ENCODE data around the gene IGF2.

IGF2 gene

DNA sequence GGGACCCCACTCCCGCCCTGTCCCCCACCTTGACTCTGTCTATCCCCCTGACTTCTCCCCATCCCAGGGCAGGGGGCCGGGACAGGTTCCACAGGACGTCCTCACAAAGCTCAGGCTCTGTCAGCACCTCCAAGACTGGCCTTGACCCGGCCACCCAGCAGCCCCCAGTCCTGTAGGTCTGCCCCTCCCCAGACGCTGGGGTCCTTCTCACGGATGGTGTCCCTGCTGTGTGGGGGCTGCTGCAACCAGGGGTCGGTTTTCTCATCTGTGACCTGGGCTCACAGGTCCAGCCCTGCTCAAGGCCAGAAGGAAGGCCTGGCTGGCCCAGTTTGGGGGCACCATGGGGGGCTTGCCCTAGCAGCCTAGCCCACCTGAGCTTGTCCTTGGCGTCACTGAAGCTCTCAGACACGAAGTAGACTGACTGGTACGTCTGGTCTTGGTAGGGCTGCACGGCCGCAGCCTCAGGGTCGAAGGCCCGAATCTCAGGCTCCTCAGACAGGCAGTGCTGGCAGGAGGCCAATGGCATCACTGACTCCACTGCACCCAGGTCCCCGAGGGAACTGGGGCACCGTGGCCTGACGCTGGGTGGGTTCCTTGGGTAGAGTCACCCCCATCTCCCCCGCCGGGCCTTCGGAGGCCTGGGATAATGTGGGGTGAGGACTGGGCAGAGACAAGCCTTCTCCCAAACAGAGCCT is 25.8 kb upstream of the IGF2 start:
- DNase-seq (no peak), ATAC-seq (no peak)
- no peak overlapping the region for H3K4me3 Mint-ChIP-seq
- no peaks in the 10 kb centered on the region for H3K4me1 Mint-ChIP-seq
- H3K27ac Mint-ChIP-seq = no peak overlapping the region
- H3K27me3 Mint-ChIP-seq = no peaks in the 10 kb centered on the region
- no peaks in the 10 kb centered on the region for H3K9me3 Mint-ChIP-seq
- H3K36me3 Mint-ChIP-seq (ENCODE audit: low read depth) = no peaks in the 10 kb centered on the region

GRCh38 chr11:2164081-2164480 is 24.9 kb upstream of the IGF2 start:
- no peak for DNase-seq

GRCh38 chr11:2163428-2163978 is 24.3 kb upstream of the IGF2 start:
- Mint-ChIP-seq H3K27ac (no peak overlapping the region), H3K4me1 (no peaks in the 10 kb centered on the region), H3K27me3 (no peaks in the 10 kb centered on the region), H3K4me3 (no peak overlapping the region), H3K9me3 (no peaks in the 10 kb centered on the region), H3K36me3 (ENCODE audit: low read depth) (no peaks in the 10 kb centered on the region)
- ATAC-seq = no peak
- no peak for DNase-seq

More at GRCh38 chr11:2164081-2164480, 24.9 kb upstream of the IGF2 start:
- no peaks in the 10 kb centered on the region for H3K9me3 Mint-ChIP-seq
- H3K4me3 Mint-ChIP-seq = no peak overlapping the region
- ATAC-seq = no peak
- no peaks in the 10 kb centered on the region for H3K36me3 Mint-ChIP-seq (ENCODE audit: low read depth)
- H3K4me1 Mint-ChIP-seq = no peaks in the 10 kb centered on the region
- no peaks in the 10 kb centered on the region for H3K27me3 Mint-ChIP-seq
- H3K27ac Mint-ChIP-seq = no peak overlapping the region

GRCh38 chr11:2160736-2161259 is 21.6 kb upstream of the IGF2 start, which contains the start of gene INS:
Gene INS, minus strand, starts transcription at chr11:2161209. Its CDS starts 238 bp downstream, at chr11:2160971.
- Mint-ChIP-seq H3K36me3 (ENCODE audit: low read depth) (no peaks in the 10 kb centered on the region), H3K4me1 (no peaks in the 10 kb centered on the region), H3K4me3 (no peak within 1 kb of the TSS), H3K9me3 (no peaks in the 10 kb centered on the region), H3K27ac (no peak within 1 kb of the TSS), H3K27me3 (no peaks in the 10 kb centered on the region)
- ATAC-seq (no peak), DNase-seq (no peak)

GRCh38 chr11:2159536-2160413 is 20.6 kb upstream of the IGF2 start:
- Mint-ChIP-seq H3K9me3 (no peaks in the 10 kb centered on the region), H3K27ac (no peak overlapping the region), H3K36me3 (ENCODE audit: low read depth) (no peaks in the 10 kb centered on the region), H3K27me3 (no peaks in the 10 kb centered on the region), H3K4me3 (no peak overlapping the region), H3K4me1 (no peaks in the 10 kb centered on the region)
- DNase-seq = no peak
- ATAC-seq = no peak

DNA sequence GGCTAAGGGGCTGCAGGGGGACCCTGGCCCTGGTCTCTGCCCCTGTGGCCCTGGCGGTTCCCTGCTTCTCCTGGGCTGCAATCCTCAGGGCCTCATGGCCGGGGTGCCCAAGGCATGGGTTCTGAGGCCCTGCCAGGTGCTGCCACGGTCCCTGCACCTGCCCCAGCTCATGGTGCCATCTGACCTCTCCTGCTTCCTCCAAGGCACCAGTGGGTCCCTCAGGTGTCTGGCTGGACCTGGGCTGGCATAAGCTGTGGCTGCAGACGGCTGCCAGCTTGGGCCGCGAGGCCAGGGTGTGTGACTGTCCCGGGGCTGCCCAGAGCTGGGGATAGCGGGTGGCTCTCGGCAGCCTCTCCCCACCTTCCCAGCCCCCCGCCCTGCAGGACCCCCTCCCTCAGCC is 19.8 kb upstream of the IGF2 start:
- H3K9me3 Mint-ChIP-seq = no peaks in the 10 kb centered on the region
- H3K27me3 Mint-ChIP-seq = no peaks in the 10 kb centered on the region
- no peak overlapping the region for H3K27ac Mint-ChIP-seq
- H3K4me3 Mint-ChIP-seq = no peak overlapping the region
- ATAC-seq = no peak
- no peaks in the 10 kb centered on the region for H3K4me1 Mint-ChIP-seq
- no peak for DNase-seq
- H3K36me3 Mint-ChIP-seq (ENCODE audit: low read depth) = no peaks in the 10 kb centered on the region

DNA sequence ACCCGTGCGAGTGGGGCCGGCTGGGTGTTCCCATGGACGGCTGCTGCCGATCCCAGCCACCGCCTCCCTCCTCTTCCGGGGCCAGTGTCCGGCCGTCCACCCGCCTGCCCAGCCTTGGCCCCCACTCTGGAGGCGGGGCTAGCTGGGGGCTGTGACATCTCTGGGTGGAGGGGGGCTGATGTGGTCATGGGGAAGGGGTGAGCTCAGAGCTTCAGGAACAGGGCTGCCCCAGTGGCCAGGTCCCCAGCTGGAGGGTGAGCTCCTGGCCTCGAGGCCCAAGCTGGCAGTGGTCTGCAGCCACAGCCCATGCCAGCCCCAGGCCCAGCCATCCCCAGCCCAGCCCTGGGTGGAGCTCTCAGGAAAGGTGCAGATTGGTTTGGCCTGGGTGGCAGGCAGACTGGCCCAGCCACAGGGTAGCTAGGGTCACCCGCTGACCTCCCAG is 19.1 kb upstream of the IGF2 start:
- Mint-ChIP-seq H3K4me1 (no peaks in the 10 kb centered on the region), H3K27me3 (no peaks in the 10 kb centered on the region), H3K9me3 (no peaks in the 10 kb centered on the region), H3K36me3 (ENCODE audit: low read depth) (no peaks in the 10 kb centered on the region), H3K4me3 (no peak overlapping the region), H3K27ac (no peak overlapping the region)
- no peak for DNase-seq
- no peak for ATAC-seq

GRCh38 chr11:2157294-2158040 is 18.3 kb upstream of the IGF2 start:
- H3K4me1 Mint-ChIP-seq = no peaks in the 10 kb centered on the region
- no peaks in the 10 kb centered on the region for H3K27me3 Mint-ChIP-seq
- H3K9me3 Mint-ChIP-seq = no peaks in the 10 kb centered on the region
- H3K4me3 Mint-ChIP-seq = no peak overlapping the region
- no peak overlapping the region for H3K27ac Mint-ChIP-seq
- no peak for DNase-seq
- no peaks in the 10 kb centered on the region for H3K36me3 Mint-ChIP-seq (ENCODE audit: low read depth)
- no peak for ATAC-seq

GRCh38 chr11:2156416-2157182 is 17.4 kb upstream of the IGF2 start:
- DNase-seq (peak; percentile 70), ATAC-seq (peak; percentile 26)
- Mint-ChIP-seq H3K4me1 (peaks cover 5% of the 10 kb centered on the region), H3K27me3 (no peaks in the 10 kb centered on the region), H3K36me3 (ENCODE audit: low read depth) (no peaks in the 10 kb centered on the region), H3K9me3 (no peaks in the 10 kb centered on the region), H3K27ac (no peak overlapping the region), H3K4me3 (no peak overlapping the region)

DNA sequence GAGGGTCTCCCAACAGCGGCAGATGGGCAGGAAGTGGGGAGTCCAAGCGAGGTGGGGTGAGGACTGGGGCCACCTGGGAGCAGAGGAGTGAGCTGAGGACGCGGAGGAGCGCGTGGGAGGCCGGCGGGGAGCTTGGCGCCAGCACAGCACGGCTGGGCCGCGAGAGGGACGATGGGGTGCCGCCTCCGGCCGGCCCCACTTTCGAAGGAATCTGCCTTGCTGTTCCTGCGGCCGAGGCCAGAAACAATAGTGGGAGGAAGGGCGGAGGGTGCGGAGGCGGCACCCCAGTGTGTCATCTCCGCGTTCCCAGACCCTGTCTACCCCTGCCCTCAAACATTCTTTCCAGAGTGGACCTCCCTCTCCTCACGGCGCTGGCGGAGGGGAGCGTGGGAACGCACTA is 16.3 kb upstream of the IGF2 start:
- Mint-ChIP-seq H3K27me3 (peaks cover 9% of the 10 kb centered on the region), H3K4me1 (peaks cover 5% of the 10 kb centered on the region), H3K4me3 (no peak overlapping the region), H3K36me3 (ENCODE audit: low read depth) (no peaks in the 10 kb centered on the region), H3K27ac (no peak overlapping the region), H3K9me3 (no peaks in the 10 kb centered on the region)
- ATAC-seq (no peak), DNase-seq (no peak)

- no peak for DNase-seq
- H3K27ac Mint-ChIP-seq = no peak overlapping the region
Measured at GRCh38 chr11:2154889-2155288, 15.7 kb upstream of the IGF2 start.

GRCh38 chr11:2154195-2154585 is 15.0 kb upstream of the IGF2 start:
- Mint-ChIP-seq H3K4me1 (peaks cover 10% of the 10 kb centered on the region), H3K27me3 (peaks cover 18% of the 10 kb centered on the region), H3K36me3 (ENCODE audit: low read depth) (no peaks in the 10 kb centered on the region), H3K27ac (no peak overlapping the region), H3K9me3 (no peaks in the 10 kb centered on the region), H3K4me3 (no peak overlapping the region)
- ATAC-seq (no peak), DNase-seq (no peak)

More at GRCh38 chr11:2154889-2155288, 15.7 kb upstream of the IGF2 start:
- no peak for ATAC-seq
- Mint-ChIP-seq H3K9me3 (no peaks in the 10 kb centered on the region), H3K4me1 (peaks cover 8% of the 10 kb centered on the region), H3K27me3 (peaks cover 15% of the 10 kb centered on the region), H3K4me3 (no peak overlapping the region), H3K36me3 (ENCODE audit: low read depth) (no peaks in the 10 kb centered on the region)

- H3K4me3 Mint-ChIP-seq = no peak overlapping the region
- DNase-seq (no peak), ATAC-seq (no peak)
- H3K27me3 Mint-ChIP-seq = peaks cover 23% of the 10 kb centered on the region
- no peaks in the 10 kb centered on the region for H3K9me3 Mint-ChIP-seq
- no peaks in the 10 kb centered on the region for H3K36me3 Mint-ChIP-seq (ENCODE audit: low read depth)
- H3K27ac Mint-ChIP-seq = no peak overlapping the region
- H3K4me1 Mint-ChIP-seq = peaks cover 10% of the 10 kb centered on the region
Measured at GRCh38 chr11:2153581-2154194, 14.5 kb upstream of the IGF2 start.
